Activated naive CD8-positive, alpha-beta T cell treated with anti-CD3 and anti-CD28 coated beads, Interleukin-2, amount 50 U/mL, for 16 hours (primary cell): ENCODE results near the gene MRPS34.
"Not testable (repeated sequence)": the region's sequence is repeated elsewhere in the genome, so short reads cannot be mapped to it uniquely, and the experiment has no call there.

Source experiments
- DNase-seq: peaks from one replicate; pipeline ENCODE4 v3.0.0-alpha.2; 2020; ENCODE audit warnings: low read depth, low spot score

The MRPS34 gene

DNA sequence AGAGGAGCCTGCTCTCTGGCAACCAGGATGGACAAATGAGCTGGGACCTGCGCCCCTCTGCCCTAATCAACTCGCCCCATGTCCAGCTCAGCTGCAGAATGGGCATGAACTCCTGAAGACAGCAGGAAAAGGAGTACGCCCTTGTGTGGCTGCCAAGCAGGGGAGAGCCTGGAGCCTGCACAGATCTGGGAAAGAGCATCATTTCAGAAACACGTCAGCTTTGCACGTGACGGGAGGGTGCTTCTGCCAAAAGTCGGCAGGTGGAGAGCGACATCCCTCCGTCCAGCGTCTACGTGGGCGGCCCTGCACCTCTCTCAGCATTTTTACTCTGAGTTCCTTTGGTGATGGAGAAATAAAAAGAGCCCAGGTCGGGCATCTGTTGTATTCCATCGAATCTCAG, 20.1 kb downstream of the MRPS34 start:
- no peak for DNase-seq

DNA sequence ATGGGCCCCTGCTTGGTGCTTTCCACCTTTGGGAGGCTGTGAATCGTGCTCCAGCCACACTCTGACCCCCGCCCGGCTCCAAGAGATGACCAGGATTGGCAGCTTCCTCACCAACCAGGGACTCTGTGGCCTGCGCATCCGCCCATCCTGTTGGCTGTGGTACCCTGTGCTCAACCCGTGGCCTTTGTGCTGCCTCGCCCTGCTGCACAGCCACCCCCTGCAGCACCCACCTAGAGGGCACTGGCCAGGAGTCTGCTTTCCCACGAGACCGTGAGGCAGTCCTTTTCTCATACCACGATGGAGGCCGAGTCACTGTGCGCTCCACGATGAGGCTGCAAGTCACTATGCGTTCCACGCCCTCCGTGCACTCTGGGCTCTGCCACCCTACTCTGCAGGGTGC, 21.0 kb downstream of the MRPS34 start:
- DNase-seq = no peak

GRCh38 chr16:1749152-1750117, 23.5 kb downstream of the MRPS34 start:
- DNase-seq = no peak

DNA sequence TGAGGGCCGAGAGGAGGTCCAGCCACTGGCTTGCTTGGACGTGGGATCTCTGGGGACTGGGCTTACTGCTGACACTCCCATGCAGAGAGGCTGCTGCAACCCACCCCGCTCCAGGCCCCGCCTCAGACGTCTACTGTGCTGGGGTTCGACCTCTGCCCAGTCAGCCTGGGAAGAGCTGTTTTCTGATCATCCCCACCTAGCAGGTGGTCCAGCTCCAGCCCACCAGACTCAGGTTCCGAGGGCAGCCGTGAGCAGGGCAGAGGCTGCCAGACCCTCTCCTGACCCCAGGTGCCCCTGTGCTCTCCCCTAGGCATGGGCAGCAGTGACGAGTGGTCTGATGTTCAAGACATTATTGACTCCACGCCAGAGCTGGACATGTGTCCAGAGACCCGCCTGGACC, 25.0 kb downstream of the MRPS34 start:
- no peak for DNase-seq

DNA sequence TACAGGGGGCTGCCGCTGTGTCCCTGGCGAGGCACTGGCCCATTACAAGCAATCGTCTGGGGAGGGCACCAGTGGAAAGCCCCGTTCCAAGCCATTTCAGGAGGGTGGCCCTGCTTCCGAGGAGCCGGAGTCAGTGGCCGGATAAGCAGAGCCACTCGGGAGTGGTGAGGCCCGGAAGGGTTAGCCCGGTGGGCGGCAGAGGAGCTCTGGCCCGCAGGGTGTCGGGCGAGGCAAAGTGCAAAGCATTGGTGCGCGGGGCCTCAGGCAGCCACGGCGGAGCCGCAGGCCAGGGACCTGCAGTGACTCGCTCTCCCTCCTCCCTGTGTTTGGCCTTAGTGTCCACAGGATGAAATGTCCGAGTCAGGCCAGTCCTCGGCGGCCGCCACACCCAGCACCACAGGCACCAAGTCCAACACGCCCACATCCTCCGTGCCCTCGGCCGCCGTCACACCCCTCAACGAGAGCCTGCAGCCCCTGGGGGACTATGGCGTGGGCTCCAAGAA, 26.2 kb downstream of the MRPS34 start:
- no peak for DNase-seq

DNA sequence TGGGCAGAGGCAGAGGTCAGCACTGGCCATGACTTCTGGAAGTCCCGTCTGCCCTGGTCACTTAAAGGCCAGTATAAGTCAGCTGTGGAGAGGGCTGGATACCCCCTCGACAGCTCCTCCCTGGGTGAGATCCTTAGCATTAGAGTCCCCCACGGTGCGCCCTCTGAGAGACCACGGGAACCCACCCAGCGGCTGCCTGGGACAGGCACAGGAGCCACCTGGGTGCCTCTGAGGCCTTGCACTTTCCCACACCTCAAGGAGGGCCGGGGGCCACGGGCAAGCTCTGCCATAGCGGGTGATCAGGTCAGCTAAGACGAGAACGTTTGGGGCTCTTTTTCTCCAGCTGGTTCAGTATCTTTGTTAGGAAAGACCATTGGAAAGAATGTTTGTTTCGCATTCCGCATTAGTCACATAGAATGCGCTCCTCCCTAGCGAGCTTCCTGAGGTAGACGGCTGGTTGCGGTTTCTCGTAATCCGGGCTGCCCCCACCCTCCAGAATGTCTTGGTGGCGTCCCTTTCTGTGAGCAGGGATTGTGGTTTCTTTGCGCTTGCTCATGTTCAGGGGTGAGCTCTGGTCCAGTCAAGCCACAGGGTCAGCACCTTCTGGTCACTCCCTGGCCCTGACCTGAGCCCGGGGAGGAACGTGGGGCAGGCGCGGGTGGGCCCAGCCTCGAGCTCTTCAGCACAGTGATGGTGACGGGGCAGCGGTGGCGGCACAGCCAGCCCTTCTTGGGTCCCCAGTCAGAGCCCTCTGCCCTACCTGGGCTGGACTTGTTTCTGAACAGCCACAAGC, 26.8 kb downstream of the MRPS34 start:
- no peak for DNase-seq

DNA sequence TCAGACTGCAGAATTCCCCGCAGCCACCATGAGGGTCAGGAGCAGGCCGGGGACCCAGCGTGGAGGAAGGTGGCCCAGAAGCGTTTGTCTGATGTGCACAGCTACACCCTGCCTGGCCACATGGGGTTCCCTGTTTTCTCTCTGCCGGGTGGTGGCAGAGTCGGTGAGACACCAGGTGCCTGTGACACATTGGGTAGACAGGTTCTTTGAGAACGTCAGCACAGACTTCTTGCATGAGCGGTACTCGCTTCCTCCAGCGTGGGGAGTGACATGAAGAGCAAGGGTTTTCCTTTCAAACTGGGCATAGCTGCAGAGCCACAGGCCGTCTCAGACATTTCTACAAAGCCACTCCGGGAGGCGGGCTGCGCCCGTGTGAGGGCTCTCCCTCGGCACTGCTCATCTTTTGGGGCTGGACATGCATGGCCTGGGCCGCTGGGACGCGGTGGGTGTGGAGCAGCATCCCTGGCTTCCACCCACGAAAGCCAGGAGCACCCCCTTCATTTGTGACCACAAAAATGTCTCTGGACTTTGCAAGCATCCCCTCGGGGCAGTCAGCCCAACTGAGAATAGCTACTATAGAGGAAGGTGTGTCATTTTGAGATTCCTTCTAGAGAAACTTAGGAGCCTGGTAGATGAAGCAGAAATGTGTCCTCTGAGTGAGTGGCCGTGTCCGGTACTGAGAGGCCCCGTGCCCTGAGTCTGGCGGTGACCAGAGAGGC, 27.6 kb downstream of the MRPS34 start:
- no peak for DNase-seq

DNA sequence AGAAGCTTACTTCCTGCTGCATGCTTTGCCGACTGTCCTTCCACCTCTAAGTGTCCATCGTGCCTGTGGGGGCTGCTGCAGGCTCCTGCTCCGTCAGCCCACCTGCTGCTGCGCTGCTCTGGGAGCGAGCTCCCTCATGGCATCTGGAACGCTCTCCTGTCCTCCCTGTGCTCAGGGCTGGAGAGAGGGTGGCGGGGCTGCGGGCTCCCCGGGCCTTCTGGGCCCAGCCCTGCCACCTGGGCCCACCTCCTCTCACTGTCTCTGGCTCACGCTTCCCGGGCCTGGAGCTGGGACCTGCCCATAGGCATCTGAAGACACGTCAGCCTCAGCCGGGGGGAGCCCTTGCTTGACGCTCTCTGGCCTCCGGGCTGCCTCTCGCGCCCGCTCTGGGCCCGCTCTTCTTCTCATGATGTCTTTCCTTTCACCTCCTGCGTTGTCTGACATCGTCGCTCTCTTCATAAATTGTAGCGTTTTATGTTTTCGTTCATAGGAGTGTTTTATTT, 28.5 kb downstream of the MRPS34 start:
- DNase-seq = no peak

- no peak for DNase-seq
Observed at GRCh38 chr16:1743376-1744337, 29.3 kb downstream of the MRPS34 start.

- no peak for DNase-seq
Observed at GRCh38 chr16:1741553-1742165, 31.3 kb downstream of the MRPS34 start.

- DNase-seq = no peak
Observed at GRCh38 chr16:1740781-1741490, 32.0 kb downstream of the MRPS34 start.

GRCh38 chr16:1740234-1740633, 32.7 kb downstream of the MRPS34 start:
- no peak for DNase-seq

DNA sequence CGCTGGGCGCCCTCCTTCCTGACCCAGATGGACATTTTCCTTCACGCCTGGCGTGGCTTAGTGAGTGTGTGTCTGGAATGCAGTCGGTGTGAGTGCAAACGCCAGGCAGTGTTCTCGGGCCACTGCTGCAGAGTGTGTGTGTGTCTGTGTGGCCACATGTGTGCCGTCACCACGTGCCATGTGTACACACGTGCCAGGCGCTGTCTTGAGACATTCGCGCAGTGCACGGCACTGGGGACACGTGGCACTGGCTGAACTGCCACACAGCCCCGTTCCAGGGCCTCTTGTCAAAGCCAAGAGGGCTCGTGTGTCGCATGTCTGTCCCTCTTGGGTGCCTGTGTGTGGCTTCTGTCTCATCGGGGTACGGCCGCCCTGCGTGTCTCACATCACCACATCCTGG, 38.1 kb downstream of the MRPS34 start:
- DNase-seq = no peak

DNA sequence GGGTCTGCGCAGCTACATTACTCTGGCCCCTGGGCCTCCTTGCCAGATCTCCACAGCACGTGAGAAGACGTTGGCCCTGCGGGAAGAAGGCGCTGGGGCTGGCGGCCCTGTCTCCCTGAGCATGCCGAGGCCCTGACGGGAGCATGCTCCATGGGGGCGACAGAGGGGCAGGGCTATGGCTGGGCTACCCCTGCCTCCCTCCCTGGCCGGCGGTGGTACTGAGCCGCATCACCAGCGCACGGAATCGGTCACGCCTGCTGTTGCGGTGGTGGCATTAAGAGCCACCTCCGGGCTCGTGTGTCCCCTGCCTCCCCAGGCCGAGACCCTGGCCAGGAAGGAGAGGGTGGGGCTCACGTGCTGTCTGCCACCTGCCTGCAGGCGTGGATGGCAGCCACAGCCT, 38.8 kb downstream of the MRPS34 start:
- no peak for DNase-seq

DNA sequence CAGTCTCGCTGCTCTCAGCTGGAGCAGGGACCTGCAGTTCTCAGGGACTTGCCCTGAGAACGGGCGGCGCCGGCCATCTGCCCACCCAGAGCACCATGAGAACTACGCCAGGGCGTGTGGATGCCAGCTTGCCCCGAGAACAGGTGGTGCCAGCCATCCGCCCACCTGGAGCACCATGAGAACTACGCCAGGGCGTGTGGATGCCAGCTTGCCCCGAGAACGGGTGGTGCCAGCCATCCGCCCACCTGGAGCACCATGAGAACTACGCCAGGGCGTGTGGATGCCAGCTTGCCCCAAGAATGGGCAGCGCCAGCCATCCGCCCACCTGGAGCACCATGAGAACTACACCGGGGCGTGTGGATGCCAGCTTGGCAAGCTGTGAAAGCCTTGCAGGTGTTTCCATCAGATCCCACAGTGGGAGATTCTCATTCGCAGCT, 40.4 kb downstream of the MRPS34 start:
- DNase-seq = not testable (repeated sequence)

- no peak for DNase-seq
Observed at GRCh38 chr16:1732071-1732470, 40.9 kb downstream of the MRPS34 start.

DNA sequence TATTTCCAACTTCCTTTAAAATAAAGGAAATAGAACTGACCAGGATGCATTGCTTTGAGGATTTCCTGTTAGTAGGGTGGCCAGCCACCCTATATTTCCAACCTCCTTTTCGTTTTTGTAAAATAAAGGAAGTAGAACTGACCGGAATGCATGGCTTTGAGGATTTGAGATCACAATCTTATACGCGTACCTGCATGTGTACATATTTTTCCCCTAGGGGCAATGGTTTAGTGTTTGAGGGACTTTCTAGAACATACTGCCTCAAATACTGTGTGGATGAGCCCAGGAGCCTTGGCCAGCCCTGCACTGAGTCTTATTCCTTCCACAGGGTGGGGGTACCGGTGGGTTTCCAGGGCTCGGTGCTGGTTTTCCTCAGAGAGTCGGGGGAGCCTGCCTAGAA, 41.3 kb downstream of the MRPS34 start:
- DNase-seq = no peak

DNA sequence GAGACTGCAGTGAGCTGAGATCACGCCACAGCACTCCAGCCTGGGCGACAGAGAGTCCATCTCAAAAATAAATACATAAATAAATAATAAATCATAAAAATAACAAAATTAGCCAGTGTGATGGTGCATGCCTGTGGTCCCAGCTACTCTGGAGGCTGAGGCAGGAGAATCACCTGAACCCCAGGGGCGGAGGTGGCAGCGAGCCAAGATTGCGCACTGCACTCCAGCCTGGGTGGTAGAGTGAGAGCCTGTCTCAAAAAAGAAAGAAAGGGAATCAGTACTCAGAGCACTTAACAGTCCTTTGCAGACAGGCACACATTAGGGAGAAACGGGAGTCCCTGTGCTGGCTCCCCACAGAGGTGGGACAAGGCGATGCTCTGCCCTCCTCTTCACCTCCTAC, 41.9 kb downstream of the MRPS34 start:
- no peak for DNase-seq

DNA sequence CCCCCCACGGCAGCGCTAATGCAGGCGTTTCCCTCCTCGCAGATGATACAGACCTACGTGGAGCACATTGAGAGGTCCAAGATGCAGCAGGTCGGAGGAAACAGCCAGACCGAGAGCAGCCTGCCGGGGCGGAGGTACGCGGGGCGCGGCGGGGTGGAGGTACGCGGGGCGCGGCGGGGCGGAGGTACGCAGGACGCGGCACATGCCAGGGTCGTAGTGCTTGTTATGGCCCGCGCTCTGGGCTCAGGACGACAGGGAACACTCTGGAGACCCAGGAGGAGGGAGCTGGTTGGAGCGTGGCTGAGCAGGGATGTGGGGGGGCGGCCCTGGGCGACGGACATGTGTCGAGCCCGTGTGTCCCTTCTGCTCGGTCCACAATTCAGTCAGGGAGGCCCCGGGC, 43.5 kb downstream of the MRPS34 start:
- no peak for DNase-seq
